Keratinocyte (primary cell): Measurements from ENCODE around the gene RNU5D-1.

Experiments used
- CTCF ChIP-seq, 3 experiments: IDR thresholded peaks in 1 of 3; conservative IDR thresholded peaks in 1 of 3; optimal IDR thresholded peaks in 1 of 3; 2 replicates in 2 of 3; 3 replicates in 1 of 3; pipeline versions ENCODE3 to v1.5.1; 2011; ENCODE audit warnings: low read length in 3 of 3, mild to moderate bottlenecking in 3 of 3, moderate library complexity in 2 of 3, control low read depth in 1 of 3, inconsistent platforms in 1 of 3; ENCODE audit not compliant: insufficient read depth in 2 of 3; ENCODE audit errors: extremely low read depth in 1 of 3
- EZH2 ChIP-seq: IDR thresholded peaks from one replicate; pipeline ENCODE4 v1.6.1; 2012; ENCODE audit warnings: inconsistent platforms, mild to moderate bottlenecking, low read length, moderate library complexity

GRCh38 chr1:44701141-44701573 lies 29.8 kb downstream of the RNU5D-1 start:
- TF ChIP-seq CTCF (optimal IDR thresholded peaks at IDR 0.05 in 1 of 3, IDR thresholded peaks at IDR 0.05 in 1 of 3, conservative IDR thresholded peaks at IDR 0.05 in 1 of 3; ENCODE audit: extremely low read depth in 1 of 3, insufficient read depth in 2 of 3, low read length in 3 of 3) = no peak
- TF ChIP-seq EZH2 = no peak
